ENCODE measurements around the gene TMEM79.

TMEM79 gene, protein sequence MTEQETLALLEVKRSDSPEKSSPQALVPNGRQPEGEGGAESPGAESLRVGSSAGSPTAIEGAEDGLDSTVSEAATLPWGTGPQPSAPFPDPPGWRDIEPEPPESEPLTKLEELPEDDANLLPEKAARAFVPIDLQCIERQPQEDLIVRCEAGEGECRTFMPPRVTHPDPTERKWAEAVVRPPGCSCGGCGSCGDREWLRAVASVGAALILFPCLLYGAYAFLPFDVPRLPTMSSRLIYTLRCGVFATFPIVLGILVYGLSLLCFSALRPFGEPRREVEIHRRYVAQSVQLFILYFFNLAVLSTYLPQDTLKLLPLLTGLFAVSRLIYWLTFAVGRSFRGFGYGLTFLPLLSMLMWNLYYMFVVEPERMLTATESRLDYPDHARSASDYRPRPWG

GRCh38 chr1:156284112-156284511, at the start of gene TMEM79:
Gene TMEM79, plus strand, starts transcription at chr1:156284325. Its CDS starts 902 bp downstream, at chr1:156285227.
- no peak for DNase-seq

GRCh38 chr1:156236164-156236563, 48.0 kb upstream of the TMEM79 start:
- DNase-seq, result no peak

GRCh38 chr1:156238248-156238647, 45.9 kb upstream of the TMEM79 start:
- no peak for DNase-seq

GRCh38 chr1:156241311-156241811, 42.8 kb upstream of the TMEM79 start:
- no peak for DNase-seq

DNA sequence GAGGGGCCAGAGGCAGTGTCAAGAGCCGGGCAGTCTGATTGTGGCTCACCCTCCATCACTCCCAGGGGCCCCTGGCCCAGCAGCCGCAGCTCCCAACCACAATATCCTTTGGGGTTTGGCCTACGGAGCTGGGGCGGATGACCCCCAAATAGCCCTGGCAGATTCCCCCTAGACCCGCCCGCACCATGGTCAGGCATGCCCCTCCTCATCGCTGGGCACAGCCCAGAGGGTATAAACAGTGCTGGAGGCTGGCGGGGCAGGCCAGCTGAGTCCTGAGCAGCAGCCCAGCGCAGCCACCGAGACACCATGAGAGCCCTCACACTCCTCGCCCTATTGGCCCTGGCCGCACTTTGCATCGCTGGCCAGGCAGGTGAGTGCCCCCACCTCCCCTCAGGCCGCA, 42.2 kb upstream of the TMEM79 start, which contains the start of gene BGLAP:
Gene BGLAP (plus strand): TSS at position 259 of the 400 bp plus-strand sequence. CDS start 48 bp downstream, at position 307.
- DNase-seq, result no peak

GRCh38 chr1:156242738-156243137, 41.4 kb upstream of the TMEM79 start:
- DNase-seq, result no peak

DNA sequence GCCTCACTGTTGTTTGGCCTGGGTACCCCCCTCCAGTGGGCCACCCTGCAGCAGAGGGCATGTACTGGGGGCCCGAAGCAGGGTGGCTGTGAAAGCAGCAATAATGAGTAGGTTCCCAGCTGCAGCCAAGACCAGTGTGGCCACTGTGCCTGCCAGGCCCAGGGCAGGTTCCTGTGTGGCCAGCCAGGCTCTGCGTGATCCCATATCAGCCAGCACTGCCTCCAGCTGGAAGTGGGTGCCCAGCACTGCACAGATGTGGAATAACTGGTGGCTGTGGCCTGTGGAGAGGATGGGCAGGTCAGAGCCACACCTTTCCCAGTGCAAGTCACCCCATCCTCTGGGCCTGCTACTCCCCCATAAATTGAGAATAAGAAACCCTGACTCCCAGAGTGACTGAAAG, 40.0 kb upstream of the TMEM79 start:
- DNase-seq, result no peak

DNA sequence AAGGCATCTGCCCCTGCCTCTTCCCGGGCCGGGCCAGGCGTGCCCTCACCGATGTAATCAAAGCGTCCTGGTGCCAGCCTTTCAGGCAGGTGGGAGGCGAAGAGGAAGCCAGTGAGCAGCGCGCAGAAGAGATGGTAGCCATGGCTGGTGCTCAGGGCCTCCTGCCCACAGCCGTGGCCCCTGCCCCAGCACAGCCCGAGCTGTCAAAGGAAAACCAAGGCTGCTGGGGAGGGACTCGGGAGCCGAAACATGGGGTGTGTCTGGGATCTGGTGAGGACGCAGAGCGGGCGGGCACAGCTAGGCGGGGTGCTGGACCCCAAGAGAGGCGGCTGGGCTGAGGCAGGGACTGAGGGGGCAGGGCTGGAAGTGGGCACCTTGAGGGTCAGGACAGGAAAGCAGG, 39.4 kb upstream of the TMEM79 start:
- no peak for DNase-seq

GRCh38 chr1:156245451-156246232, 38.5 kb upstream of the TMEM79 start:
- DNase-seq, result peak; percentile 20 to 26

- no peak for DNase-seq
Observed at GRCh38 chr1:156246241-156246780, 37.8 kb upstream of the TMEM79 start.

DNA sequence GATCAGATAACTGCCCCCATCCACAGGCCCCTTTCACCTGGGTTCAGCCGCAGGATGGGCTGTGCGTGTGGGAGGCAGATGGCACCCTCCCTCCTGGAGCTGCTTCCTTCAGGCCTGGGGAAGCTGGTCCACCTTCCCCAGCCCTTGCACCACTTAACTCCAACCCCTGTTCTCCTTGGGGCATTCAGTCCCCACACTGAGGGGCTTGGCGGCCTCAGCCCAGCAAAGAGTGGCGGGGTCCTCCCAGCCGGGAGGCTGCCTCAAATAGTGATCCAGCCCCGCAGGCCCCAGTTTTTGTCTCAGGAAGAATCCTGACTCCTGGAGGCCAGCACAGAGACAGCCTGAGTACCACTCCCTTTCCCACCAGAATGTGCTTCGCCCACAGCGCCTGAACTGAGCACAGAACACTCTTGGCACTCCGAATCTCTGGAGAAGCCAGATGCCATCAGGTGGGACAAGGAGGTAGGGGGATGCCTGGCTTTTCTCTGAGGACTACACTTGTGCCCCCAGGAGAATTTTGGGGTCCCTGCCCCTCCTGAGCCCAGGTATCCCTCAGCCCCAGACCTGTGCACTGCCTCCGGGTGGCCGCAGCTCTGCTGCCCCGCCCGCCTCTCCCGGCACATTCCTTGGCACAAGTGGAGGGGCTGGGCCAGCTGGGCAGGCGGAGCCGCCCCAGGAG, 37.2 kb upstream of the TMEM79 start:
- DNase-seq, result no peak

GRCh38 chr1:156247460-156248322, 36.4 kb upstream of the TMEM79 start, which contains the start of gene PAQR6:
Gene PAQR6, minus strand, starts transcription at chr1:156248056. Its CDS starts 1,325 bp downstream, at chr1:156246731.
- no peak for DNase-seq

DNA sequence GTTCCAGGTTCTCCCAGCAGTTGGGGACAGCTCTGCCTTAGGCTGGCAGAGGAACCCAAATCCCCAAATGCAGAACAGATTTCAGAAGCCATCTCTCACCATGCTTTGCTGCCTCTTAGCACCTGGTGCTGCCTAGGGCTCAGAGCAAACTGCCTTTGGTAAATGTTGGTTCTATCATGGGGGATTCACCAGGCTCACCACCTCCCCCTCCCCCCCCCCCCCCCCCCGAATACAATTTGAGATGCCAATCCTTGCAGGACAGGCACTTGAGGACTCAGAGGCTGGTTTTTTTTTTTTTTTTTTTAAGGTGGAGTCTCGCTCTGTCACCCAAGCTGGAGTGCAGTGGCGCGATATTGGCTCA, 35.8 kb upstream of the TMEM79 start:
- no peak for DNase-seq

DNA sequence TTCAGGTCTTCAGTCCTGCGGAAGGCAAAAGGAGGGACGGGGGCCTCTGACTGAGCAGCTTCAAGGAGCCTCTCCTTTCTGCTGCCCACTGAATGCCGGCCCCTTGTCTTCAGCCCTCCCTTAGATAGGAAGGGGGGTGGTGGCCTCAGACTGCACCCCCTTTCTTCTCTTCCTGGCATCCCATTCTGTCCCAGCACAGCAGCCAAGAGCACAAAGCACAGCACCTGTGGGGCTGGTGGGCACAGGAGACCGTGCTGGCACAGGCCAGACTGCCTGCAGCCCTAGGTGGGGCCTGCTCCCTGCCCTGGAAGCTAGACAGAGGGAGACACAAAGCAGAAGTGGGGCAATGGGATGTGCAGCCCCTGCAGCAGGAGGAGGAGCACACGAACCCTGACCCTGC, 34.5 kb upstream of the TMEM79 start:
- DNase-seq, result no peak

- DNase-seq, result no peak
Observed at GRCh38 chr1:156251527-156251926, 32.6 kb upstream of the TMEM79 start.

GRCh38 chr1:156253634-156254033, 30.5 kb upstream of the TMEM79 start:
- DNase-seq, result no peak

GRCh38 chr1:156257711-156258110, 26.4 kb upstream of the TMEM79 start:
- DNase-seq, result no peak

DNA sequence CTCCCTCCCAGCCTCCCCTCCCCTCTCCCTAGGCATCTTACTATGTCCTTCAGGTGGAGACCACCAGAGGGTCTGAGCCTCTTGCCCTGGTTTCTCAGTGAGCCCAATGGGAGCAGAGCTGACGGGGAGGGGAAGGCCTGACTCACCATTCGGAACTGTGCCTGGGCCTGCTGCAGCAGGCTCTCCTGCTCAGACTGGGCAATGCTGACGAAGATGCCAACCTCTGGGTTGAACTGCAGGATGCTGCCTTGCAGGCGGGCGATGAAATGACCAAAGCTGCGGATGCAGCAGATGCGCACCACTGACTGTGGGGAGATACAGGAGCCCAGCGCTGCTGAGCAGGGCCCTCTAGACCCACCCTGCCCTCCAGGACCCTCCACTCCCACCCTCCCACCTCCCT, 25.3 kb upstream of the TMEM79 start:
- DNase-seq, result no peak

- no peak for DNase-seq
Observed at GRCh38 chr1:156259805-156260204, 24.3 kb upstream of the TMEM79 start.

- DNase-seq, result no peak
Observed at GRCh38 chr1:156260896-156261295, 23.2 kb upstream of the TMEM79 start.

DNA sequence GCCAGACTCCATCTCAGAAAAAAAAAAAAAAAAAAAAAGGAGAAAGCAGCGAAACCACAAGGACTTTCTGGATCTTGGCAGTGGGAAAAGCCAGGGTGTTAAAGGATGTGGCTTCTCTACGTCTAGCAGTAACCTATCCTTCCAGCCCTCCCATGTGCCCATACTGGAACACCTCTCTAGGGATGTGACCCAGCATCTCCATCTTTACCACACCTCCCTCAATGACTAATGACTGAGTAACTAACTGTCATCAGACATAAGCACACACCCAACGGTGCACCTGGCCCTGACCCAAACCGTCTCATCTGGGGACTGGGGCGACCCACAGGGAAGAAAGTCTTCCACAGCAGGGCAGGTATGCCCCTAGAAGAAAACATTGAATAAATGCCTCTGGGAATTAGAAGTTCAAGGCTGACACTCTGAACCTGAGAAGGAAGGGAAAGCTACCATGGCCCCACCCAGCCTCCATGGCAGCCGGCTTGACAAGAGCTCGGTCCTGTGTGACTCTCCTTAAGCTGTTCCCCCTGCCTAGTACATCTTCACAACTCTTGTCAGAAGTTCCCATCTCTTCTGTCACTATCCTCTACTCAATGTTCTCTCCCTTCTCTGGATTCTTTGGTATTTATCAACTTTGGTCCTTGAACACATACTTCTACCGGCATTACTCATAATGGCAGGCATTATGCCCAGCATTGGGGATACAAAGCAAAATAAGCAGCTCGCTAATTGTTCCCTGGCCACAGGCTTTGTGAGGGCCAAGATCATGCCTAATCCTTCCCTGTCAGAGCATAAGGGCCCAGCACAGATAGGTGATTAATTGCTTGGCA, 21.5 kb upstream of the TMEM79 start:
- no peak for DNase-seq

Data from activated CD4-positive, alpha-beta T cell treated with anti-CD3 and anti-CD28 coated beads for 4 hours (primary cell).